NCI-H345 (cell line): ENCODE results near the gene TENM4.
"Not testable (repeated sequence)": the region's sequence is repeated elsewhere in the genome, so short reads cannot be mapped to it uniquely, and the experiment has no call there.

Experiments used
- DNase-seq: peaks from one replicate; lab custom pipeline; 2025; lab: John Stamatoyannopoulos, UW

The TENM4 gene

GRCh38 chr11:78642979-78643675 lies 797.7 kb downstream of the TENM4 start:
- no peak for DNase-seq

DNA sequence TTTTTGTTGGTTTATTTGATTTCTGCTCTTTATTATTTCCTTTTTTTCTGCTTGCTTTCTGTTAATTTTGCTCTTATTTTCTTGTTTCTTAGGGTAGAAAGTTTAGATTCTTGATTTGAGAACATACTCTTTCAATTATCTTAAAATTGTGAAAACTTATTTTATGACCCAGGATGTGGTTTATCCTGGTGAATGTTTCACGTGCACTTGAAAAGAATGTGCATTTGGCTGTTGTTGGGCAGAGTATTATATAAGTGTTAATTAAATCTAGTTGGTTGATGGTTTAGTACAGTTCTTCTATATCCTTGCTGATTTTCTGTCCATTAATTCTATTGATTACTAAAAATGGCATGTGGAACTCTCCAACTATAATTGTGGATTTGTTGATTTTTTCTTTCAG lies 799.3 kb downstream of the TENM4 start:
- DNase-seq: no peak

- no peak for DNase-seq
Observed at GRCh38 chr11:78638704-78639380, 802.0 kb downstream of the TENM4 start.

- DNase-seq: not testable (repeated sequence)
Observed at GRCh38 chr11:78637527-78637926, 803.3 kb downstream of the TENM4 start.

DNA sequence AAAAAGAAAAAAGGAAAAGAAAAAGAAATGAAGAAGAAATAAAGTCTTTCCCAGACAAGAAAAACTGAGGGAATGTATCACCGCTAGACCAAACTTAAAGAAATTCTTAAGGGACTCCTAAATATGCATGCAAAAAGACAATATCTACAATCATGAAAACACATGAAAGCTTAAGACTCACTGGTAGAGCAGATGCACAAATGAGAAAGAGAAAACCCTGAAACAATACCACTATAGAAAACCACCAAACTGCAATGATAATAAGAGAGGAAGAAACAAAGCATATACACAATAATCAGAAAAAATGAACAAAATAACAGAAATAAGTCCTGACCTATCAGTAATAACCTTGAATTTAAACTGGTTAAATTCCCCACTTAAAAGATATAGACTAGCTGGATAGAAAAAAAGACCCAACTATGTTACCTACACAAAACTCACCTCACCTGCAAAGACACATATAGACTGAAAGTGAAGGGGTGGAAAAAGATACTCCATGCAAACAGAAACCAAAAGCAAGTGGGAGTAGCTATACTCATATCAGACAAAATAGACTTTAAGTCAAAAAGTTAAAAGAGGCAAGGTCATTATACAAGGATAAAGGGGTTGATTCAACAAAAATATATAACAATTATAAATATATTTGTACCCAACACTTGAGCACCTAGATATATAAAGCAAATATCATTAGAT lies 804.9 kb downstream of the TENM4 start:
- DNase-seq: no peak

DNA sequence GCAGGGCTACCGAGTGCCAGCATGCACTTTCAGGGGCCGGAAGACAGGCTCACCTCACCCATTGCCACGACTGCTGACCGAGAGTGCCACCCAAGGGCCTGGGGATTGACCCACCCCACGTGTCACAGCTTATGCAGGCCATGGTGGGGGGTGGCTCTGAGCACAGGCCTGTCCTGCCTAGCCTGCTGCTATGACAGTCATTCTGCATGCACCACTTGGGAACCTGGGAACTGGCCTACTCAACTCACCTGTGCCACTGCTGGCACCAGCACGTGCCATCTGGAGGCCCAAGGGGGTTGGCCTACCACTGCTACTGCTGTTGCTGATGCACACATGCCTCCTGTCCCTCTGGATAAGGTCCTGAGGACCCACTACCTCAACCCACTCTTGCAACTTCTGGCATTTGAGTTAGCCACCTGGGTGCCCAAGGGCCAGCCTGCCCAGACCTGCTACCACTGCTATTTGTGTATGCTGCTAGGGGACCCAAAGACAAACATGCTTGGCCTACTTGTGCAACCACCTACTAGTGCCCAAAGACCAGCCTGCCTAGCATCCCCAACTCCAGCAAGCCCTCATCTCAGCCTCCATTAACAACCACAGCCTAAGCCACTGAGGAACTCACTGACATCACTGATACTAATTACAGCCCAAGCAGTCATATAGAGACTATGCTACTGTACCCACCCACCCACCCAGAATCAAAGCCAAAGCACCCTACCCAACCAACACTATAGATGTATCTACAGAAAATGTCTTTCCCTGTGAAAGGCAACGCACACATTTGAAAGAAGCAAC lies 807.1 kb downstream of the TENM4 start:
- no peak for DNase-seq

DNA sequence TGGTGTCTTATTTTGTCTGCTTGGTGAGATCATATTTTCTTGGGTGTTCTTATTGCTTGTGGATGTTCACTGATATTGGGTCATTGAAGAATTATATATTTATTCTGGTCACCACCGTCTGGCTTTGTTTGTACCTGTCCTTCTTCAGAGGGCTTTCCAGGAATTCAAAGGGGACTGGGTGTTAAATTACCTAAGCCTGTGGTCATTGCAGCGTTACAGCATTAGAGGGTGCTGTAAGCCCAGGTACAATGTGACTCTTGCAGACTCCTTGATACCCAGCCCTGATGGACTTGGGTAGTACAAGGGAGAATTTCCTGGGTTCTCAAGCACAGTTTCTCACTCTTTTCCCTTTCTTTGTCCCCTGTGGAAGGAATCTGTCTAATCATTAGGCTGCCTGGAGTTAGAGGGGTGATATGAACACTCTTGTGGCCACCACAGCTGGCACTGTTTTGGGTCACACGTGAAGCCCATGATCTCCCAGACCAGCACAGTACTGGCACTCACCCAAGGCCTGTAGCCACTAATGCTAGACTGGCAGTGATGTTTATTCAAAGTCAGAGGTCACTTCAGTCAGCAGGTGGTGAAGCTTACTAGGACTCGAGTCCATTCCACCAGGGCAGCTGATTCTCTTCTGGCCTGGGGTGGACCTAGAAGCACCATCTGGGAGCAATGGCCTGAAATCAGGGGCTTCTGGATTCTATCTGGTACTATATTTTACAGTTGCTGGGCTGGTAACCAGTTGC lies 810.1 kb downstream of the TENM4 start:
- no peak for DNase-seq

- no peak for DNase-seq
Observed at GRCh38 chr11:78630155-78630554, 810.7 kb downstream of the TENM4 start.

DNA sequence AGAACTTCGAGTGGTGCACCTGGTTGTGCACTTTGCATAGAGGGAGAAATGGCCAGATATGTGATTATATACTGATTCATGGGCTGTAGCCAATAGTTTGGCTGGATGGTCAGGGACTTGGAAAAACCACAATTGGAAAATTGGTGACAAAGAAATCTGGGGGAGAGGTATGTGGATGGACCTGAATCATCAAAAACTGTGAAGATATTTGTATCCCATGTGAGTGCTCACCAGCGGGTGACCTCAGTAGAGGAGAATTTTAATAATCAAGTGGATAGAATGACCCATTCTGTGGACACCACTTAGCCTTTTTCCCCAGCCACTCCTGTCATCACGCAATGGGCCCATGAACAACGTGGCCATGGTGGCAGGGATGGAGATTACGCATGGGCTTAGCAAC lies 818.2 kb downstream of the TENM4 start:
- no peak for DNase-seq

DNA sequence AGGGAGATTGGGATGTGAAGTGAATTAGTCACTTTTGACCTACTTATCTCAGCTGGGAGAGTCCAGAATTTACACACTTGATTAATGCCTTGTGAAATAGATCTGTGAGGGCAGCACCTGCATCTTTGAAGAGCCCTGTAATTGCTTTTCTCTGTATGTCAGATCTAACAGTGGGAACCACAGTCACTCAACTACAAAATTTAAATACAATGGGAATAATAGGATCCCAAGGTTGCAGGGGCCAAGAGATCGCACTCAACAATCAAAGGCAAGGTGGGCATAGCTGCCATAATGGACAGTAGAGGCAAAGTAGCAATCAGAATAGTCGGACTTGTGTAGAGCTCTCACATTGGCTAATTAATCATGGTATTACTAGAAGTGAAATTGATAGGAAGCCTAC lies 820.7 kb downstream of the TENM4 start:
- no peak for DNase-seq

GRCh38 chr11:78615724-78616123 lies 825.1 kb downstream of the TENM4 start:
- DNase-seq: no peak

DNA sequence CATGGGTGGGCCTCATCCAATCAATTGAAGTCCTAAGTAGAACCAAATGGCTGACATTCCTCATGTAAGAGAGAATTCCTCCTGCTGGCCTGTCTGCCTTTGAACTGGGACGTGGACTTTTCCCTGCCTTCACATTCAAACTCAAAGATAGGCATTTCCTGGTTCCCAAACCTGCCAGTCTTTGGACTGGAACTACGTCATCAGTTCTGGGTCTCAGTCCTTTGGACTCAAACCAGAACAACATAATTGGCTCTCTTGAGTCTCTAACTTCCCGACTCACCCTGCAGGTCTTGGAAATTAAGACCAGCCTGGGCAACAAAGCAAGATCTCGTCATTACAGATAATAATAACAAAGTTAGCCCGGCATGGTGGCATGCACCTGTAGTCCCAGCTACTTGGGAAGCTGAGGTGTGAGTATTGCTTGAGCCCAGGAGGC lies 827.4 kb downstream of the TENM4 start:
- no peak for DNase-seq

DNA sequence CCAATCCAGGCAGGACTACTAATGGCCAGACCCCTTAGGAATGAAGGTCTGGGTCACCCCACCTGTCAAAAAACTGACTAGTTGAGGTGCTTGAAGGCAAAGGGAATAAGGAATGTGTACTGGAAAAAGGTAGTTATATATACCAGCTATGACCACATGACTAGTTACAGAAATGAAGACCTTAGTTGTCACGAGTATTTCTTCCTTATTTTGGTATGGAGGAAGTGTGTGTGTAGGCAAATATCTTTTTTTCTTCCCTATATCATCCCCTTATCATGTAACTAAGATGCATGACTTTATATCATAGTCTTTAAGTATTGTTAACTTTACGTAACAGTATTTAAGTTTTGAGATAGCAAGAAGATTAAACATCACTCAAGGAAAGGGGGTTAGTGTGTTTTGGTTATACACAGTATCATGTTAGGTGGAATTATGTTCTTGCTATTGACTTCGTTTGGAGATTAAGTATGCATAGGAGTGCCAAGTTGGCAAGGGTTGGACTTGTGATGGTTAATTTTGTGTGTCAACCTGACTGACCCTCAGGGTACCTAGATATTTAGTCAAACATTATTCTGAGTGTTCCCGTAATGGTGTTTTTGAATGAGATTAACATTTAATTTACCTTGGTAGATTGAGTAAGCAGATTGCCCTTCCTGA lies 828.0 kb downstream of the TENM4 start:
- DNase-seq: no peak

GRCh38 chr11:78609321-78609720 lies 831.5 kb downstream of the TENM4 start:
- not testable (repeated sequence) for DNase-seq

GRCh38 chr11:78607696-78608095 lies 833.1 kb downstream of the TENM4 start:
- no peak for DNase-seq

GRCh38 chr11:78606667-78607066 lies 834.2 kb downstream of the TENM4 start:
- no peak for DNase-seq

DNA sequence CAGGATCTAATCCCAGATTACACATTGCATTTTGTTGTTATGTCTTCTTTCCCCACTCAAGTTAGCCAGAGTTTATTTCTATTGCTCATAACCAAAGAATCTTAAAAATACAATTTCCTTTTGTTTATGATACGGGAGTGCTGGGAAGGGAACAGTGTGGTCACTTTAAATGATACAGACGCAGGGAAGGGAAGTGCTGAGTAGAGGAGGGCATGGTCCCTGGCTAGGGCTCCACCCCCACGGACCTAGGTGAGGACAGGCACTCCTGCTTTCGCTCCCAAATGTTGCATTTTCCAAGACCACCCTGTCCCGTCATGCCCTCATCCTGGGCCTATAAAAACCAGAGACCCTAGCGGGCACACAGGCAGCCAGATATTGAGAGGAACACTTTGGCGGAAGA lies 835.5 kb downstream of the TENM4 start:
- no peak for DNase-seq

DNA sequence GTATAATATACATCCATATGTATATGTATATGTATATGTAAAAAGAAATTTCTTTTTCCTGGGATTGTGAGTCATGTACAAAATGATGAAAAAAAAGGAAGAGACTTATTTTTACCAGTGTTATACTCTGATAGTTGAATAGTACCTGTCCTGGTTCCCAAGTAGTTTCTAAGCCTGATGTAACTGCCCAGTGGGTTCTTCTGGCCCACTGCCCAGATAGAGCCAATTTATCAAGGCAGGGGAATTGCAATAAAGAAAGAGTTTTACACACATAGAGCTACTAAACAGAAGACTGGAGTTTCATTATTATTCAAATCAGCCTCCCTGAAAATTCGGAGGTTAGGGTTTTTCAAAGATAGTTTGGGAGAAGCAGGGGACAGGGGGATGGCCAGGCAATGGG lies 837.0 kb downstream of the TENM4 start:
- DNase-seq: no peak
